Endothelial cell of umbilical vein (primary cell): Measurements from ENCODE around the gene SPATA18.

ENCODE experiments used
- CTCF ChIP-seq, 2 donors: IDR thresholded peaks; 1 replicate in 1 of 2; 2 replicates in 1 of 2; pipeline ENCODE4 v1.5.1; 2011; ENCODE audit warnings: low read length in 2 of 2, mild to moderate bottlenecking in 2 of 2, moderate library complexity in 2 of 2, control low read depth in 1 of 2, inconsistent platforms in 1 of 2, low read depth in 1 of 2; ENCODE audit not compliant: insufficient read depth in 1 of 2; ENCODE audit errors: extremely low read depth in 1 of 2
- EZH2 ChIP-seq: IDR thresholded peaks from 2 replicates; pipeline ENCODE4 v1.6.1; 2012; ENCODE audit warnings: borderline replicate concordance, low read depth, mild to moderate bottlenecking, moderate library complexity, low read length, inconsistent platforms; ENCODE audit not compliant: severe bottlenecking
- POLR2AphosphoS5 ChIP-seq: IDR thresholded peaks from 2 replicates; pipeline ENCODE4 v1.6.1; 2012; ENCODE audit warnings: low read depth, mild to moderate bottlenecking, control low read depth, low read length, moderate library complexity; ENCODE audit not compliant: insufficient read depth

GRCh38 chr4:52016981-52017380 is 34.1 kb upstream of the SPATA18 start:
- TF ChIP-seq CTCF (IDR thresholded peaks at IDR 0.05; ENCODE audit: extremely low read depth in 1 of 2, insufficient read depth in 1 of 2, low read depth in 1 of 2, low read length in 2 of 2) (no peak), POLR2AphosphoS5 (no peak), EZH2 (no peak)
